Naive thymus-derived CD8-positive, alpha-beta T cell (primary cell): ENCODE data around the gene HS3ST2. TPM values are rescaled to one million over a fixed set of nuclear protein-coding genes. Genes with fewer than 3 reads are reported as not detected.

Experiments used
- ATAC-seq, 2 donors: fragments of 150-1000 bp; cut with Tn5 transposase in 1 of 2; sonication (Bioruptor Pico), chemical (Tn5 transposase) in 1 of 2; 1 replicate in 1 of 2; 2 replicates in 1 of 2; pipeline ENCODE4 v1.10.0; 2021; ENCODE audit warnings: mild to moderate bottlenecking in 2 of 2, moderate library complexity in 2 of 2
- POLR2A ChIA-PET: fragments of 350-600 bp; sonication (Branson Sonifier 250); formaldehyde crosslinking; loops from one replicate; lab custom pipeline; 2021; ENCODE audit warnings: antibody characterized with exemption; lab: Charles Lee
- DNase-seq, 10 donors: peaks; one replicate each; pipeline versions ENCODE4 v3.0.0 to v3.0.0-alpha.2; 2020 to 2022
- H3K27ac Mint-ChIP-seq, 10 donors: one replicate each; pipeline ENCODE4 v1.8.0; 2020 to 2022; ENCODE audit warnings: mild to moderate bottlenecking in 10 of 10, mixed read lengths in 10 of 10, moderate library complexity in 4 of 10, inconsistent platforms in 1 of 10
- H3K27me3 Mint-ChIP-seq, 5 donors: one replicate each; pipeline ENCODE4 v1.8.0; 2021 to 2022; ENCODE audit warnings: mixed read lengths in 5 of 5
- H3K36me3 Mint-ChIP-seq, 3 donors: one replicate each; pipeline ENCODE4 v1.8.0; 2020 to 2022; ENCODE audit warnings: mixed read lengths in 3 of 3, mild to moderate bottlenecking in 2 of 3, inconsistent platforms in 1 of 3
- H3K4me1 Mint-ChIP-seq, 4 donors: one replicate each; pipeline ENCODE4 v1.8.0; 2021 to 2022; ENCODE audit warnings: mixed read lengths in 4 of 4
- H3K4me3 Mint-ChIP-seq, 10 donors: one replicate each; pipeline ENCODE4 v1.8.0; 2020 to 2022; ENCODE audit warnings: mild to moderate bottlenecking in 10 of 10, mixed read lengths in 10 of 10, moderate library complexity in 6 of 10, inconsistent platforms in 1 of 10
- H3K9me3 Mint-ChIP-seq, 9 donors: one replicate each; pipeline ENCODE4 v1.8.0; 2020 to 2022; ENCODE audit warnings: mixed read lengths in 9 of 9, mild to moderate bottlenecking in 3 of 9, inconsistent platforms in 1 of 9, moderate library complexity in 1 of 9
- polyA plus RNA-seq, 3 donors: library from polyadenylated mRNA; unstranded; fragments of 300-500 nt; fragmentation: Illumina TruSeq; gene quantifications; one replicate each; pipeline ENCODE4 v1.2.3, GENCODE V29; 2021
- total RNA-seq, 8 experiments: library from RNA in 2 of 8; stranded (reverse) in 2 of 8; gene quantifications; one replicate each; pipeline ENCODE4 v1.2.3 and lab custom pipeline; 2021 to 2026

The HS3ST2 gene
- total and polyA plus RNA-seq, 5 experiments from 2014 or later = not detected

GRCh38 chr16:22948058-22948602 lies 134.2 kb downstream of the HS3ST2 start:
- Mint-ChIP-seq H3K27me3 (peaks cover 35 to 61% (median 48%) of the 10 kb centered on the region in 5 donors), H3K9me3 (peaks cover 0 to 4% (median 0%) of the 10 kb centered on the region in 9 donors), H3K4me1 (peaks cover 2 to 12% (median 6%) of the 10 kb centered on the region in 4 donors), H3K36me3 (peaks cover 0 to 3% (median 0%) of the 10 kb centered on the region in 3 donors), H3K27ac (no peak overlapping the region), H3K4me3 (peak overlapping the region in 2 of 10 donors; percentile 3 to 20)
- ATAC-seq (no peak), DNase-seq (no peak)
- POLR2A ChIA-PET = no interaction called here

GRCh38 chr16:22948603-22949368 lies 134.8 kb downstream of the HS3ST2 start:
- Mint-ChIP-seq H3K4me1 (peaks cover 2 to 12% (median 6%) of the 10 kb centered on the region in 4 donors), H3K36me3 (peaks cover 0 to 3% (median 0%) of the 10 kb centered on the region in 3 donors), H3K27me3 (peaks cover 32 to 58% (median 48%) of the 10 kb centered on the region in 5 donors), H3K9me3 (peaks cover 0 to 4% (median 0%) of the 10 kb centered on the region in 9 donors), H3K27ac (no peak overlapping the region), H3K4me3 (peak overlapping the region in 5 of 10 donors; percentile 5 to 28 (median 20))
- no peak for ATAC-seq
- POLR2A ChIA-PET = no interaction called here
- DNase-seq = peak in 3 of 10 donors; percentile 3 to 19 (median 13)

GRCh38 chr16:22955461-22956070 lies 141.6 kb downstream of the HS3ST2 start:
- H3K27me3 Mint-ChIP-seq = peaks cover 14 to 34% (median 21%) of the 10 kb centered on the region in 5 donors
- no peak overlapping the region for H3K4me3 Mint-ChIP-seq
- H3K4me1 Mint-ChIP-seq = no peaks in the 10 kb centered on the region
- ATAC-seq (no peak), DNase-seq (no peak)
- H3K27ac Mint-ChIP-seq = no peak overlapping the region
- no peaks in the 10 kb centered on the region for H3K9me3 Mint-ChIP-seq
- POLR2A ChIA-PET = no interaction called here
- H3K36me3 Mint-ChIP-seq = no peaks in the 10 kb centered on the region

- ATAC-seq (no peak), DNase-seq (no peak)
- Mint-ChIP-seq H3K4me1 (no peaks in the 10 kb centered on the region), H3K36me3 (peaks cover 0 to 6% (median 0%) of the 10 kb centered on the region in 3 donors), H3K27me3 (peaks cover 27 to 61% (median 40%) of the 10 kb centered on the region in 5 donors), H3K9me3 (peaks cover 0 to 32% (median 7%) of the 10 kb centered on the region in 9 donors), H3K4me3 (no peak overlapping the region), H3K27ac (no peak overlapping the region)
- POLR2A ChIA-PET = no interaction called here
Observed at GRCh38 chr16:22961206-22961605, 147.2 kb downstream of the HS3ST2 start.

- Mint-ChIP-seq H3K4me1 (no peaks in the 10 kb centered on the region), H3K4me3 (no peak overlapping the region), H3K36me3 (peaks cover 0 to 6% (median 0%) of the 10 kb centered on the region in 3 donors), H3K27me3 (peaks cover 28 to 70% (median 39%) of the 10 kb centered on the region in 5 donors), H3K27ac (no peak overlapping the region), H3K9me3 (peaks cover 0 to 32% (median 7%) of the 10 kb centered on the region in 9 donors)
- DNase-seq (no peak), ATAC-seq (no peak)
- POLR2A ChIA-PET = no interaction called here
Observed at GRCh38 chr16:22962905-22963304, 148.9 kb downstream of the HS3ST2 start.
